Stomach (tissue), 9 donors: ENCODE results near the gene TECPR1. TPM values are rescaled to one million over a fixed set of nuclear protein-coding genes. Genes with fewer than 3 reads are reported as not detected.

Experiments
- DNase-seq, 2 donors: peaks; one replicate each; pipeline versions ENCODE4 v3.0.0 to v3.0.0-alpha.2; 2013 to 2019
- H3K27ac ChIP-seq, 5 donors: fragments of 200-600 bp in 4 of 5; sonication (generic) in 4 of 5; one replicate each; pipeline ENCODE4 v1.5.1; 2013 to 2019; ENCODE audit warnings: mild to moderate bottlenecking in 1 of 5, moderate library complexity in 1 of 5
- H3K27me3 ChIP-seq, 3 donors: fragments of 200-600 bp; sonication (generic); one replicate each; pipeline ENCODE4 v1.5.1; 2017 to 2019; ENCODE audit warnings: mixed run types in 1 of 3
- H3K36me3 ChIP-seq, 4 donors: fragments of 200-600 bp; sonication (generic); 1 replicate in 3 of 4; 2 replicates in 1 of 4; pipeline ENCODE4 v1.5.1; 2016 to 2019
- H3K4me1 ChIP-seq, 4 donors: fragments of 200-600 bp; sonication (generic); one replicate each; pipeline ENCODE4 v1.5.1; 2016 to 2019
- H3K4me3 ChIP-seq, 4 donors: fragments of 200-600 bp; sonication (generic) in 3 of 4; one replicate each; pipeline ENCODE4 v1.5.1; 2016 to 2019; ENCODE audit warnings: mild to moderate bottlenecking in 1 of 4
- H3K9me3 ChIP-seq, 4 donors: fragments of 200-600 bp; sonication (generic); one replicate each; pipeline ENCODE4 v1.5.1; 2016 to 2019
- CTCF ChIP-seq, 7 experiments: fragments of 450-650 bp in 4 of 7; fragments of 200-600 bp in 3 of 7; sonication (generic) in 3 of 7; IDR thresholded peaks; one replicate each; pipeline ENCODE4 v1.5.1; 2016 to 2019; ENCODE audit warnings: antibody characterized with exemption in 7 of 7, control low read depth in 2 of 7, mild to moderate bottlenecking in 1 of 7
- EP300 ChIP-seq: sonication (generic); formaldehyde crosslinking; IDR thresholded peaks from one replicate; pipeline ENCODE4 v1.6.1; 2017; ENCODE audit warnings: antibody characterized with exemption
- POLR2A ChIP-seq, 4 donors: fragments of 450-650 bp; IDR thresholded peaks; one replicate each; pipeline ENCODE4 v1.6.1; 2016; ENCODE audit warnings: antibody characterized with exemption in 4 of 4, control low read depth in 2 of 4, mild to moderate bottlenecking in 1 of 4, moderate library complexity in 1 of 4
- POLR2AphosphoS5 ChIP-seq, 3 donors: sonication (generic); formaldehyde crosslinking; IDR thresholded peaks; one replicate each; pipeline ENCODE4 v1.6.1; 2016; ENCODE audit warnings: antibody characterized with exemption in 3 of 3
- WGBS, 5 donors: extraction: QIAGEN DNeasy Blood & Tissue Kit in 3 of 5; methylation state at CpG; one replicate each; pipeline versions ENCODE4 v1.1.5 to v1.1.7; 2013 to 2018; 5-methylcytosine and 5-hydroxymethylcytosine counted together
- intact Hi-C: fragments of 100-400 bp; cut with DNase I; formaldehyde crosslinking; loops from one replicate; pipeline ENCODE4 v1.15.1; 2023; ENCODE audit warnings: low total_unique reads
- polyA plus RNA-seq, 3 donors: library from polyadenylated mRNA; stranded (reverse); fragments of 200-250 nt; gene quantifications; one replicate each; pipeline ENCODE4 v1.2.3, GENCODE V29; 2013
- total RNA-seq, 5 donors: library from RNA; depleted of rRNA; stranded (reverse); fragments of >200 nt; gene quantifications; one replicate each; pipeline versions ENCODE4 v1.1.0 to v1.2.3, GENCODE V29; 2014 to 2016
- donor health status: healthy with polysubstance abuse.
- donor health status: Bipolar disorder and iron deficiency.
- donor health status: healthy.

Gene TECPR1
- total and polyA plus RNA-seq, 8 donors: 8.8 to 70.7 (median 28.8) TPM

GRCh38 chr7:98170966-98171365, 81.1 kb downstream of the TECPR1 start:
- Histone ChIP-seq H3K36me3 (peaks cover 8 to 40% (median 33%) of the 10 kb centered on the region in 4 donors), H3K27ac (peak overlapping the region; percentile 36 to 77 (median 42)), H3K4me1 (peaks cover 18 to 61% (median 38%) of the 10 kb centered on the region in 4 donors), H3K27me3 (no peaks in the 10 kb centered on the region), H3K9me3 (no peaks in the 10 kb centered on the region), H3K4me3 (no peak overlapping the region)
- WGBS, 5 donors: 78 to 90% (median 81%) methylated on average over 8 of the region's 8 CpGs
- no peak for DNase-seq
- TF ChIP-seq CTCF (IDR thresholded peaks at IDR 0.05): no peak
- no peak for TF ChIP-seq POLR2AphosphoS5 (IDR thresholded peaks at IDR 0.05)
- TF ChIP-seq POLR2A (IDR thresholded peaks at IDR 0.05): no peak
- TF ChIP-seq EP300: no peak
- intact Hi-C loops: no loop called here

DNA sequence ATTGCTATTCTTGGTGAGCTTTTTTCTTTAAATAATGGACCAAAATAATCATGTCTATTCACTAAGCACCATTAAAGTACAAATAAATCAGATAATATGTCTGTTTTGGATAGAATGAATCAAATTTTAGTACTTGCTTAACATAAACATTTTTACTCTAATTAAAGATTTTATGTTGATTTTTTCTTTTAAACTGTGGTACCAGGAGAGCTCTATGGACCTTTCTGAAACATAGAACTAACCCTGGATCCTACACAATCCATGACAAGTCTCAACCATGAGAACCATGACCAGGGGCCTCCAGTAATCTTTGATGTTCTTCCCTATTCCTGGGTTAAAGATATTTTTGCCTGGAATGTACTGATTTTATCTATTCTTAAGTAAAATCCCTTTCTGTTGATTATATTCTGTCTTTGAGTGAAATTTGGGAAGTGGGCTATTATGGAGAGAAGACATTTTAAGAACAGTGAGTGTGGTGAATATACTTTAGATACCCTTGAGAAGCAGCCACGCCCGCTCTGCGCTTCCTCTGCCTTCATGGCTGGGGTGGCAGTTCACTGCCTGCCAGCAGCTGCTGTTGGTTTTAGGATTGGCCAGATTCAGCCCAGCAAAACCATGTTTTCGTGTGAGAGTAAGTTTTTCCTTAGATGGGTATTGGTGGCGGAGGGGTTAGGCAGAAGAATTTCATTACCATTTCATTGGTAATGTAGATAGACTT, 83.0 kb downstream of the TECPR1 start:
- intact Hi-C loops: loop anchor here (5.0 kb wide), 2 partner anchors 62 to 147 kb away; partner anchors contain the start of gene LMTK2
- DNase-seq: no peak
- no peak overlapping the region for H3K4me3 ChIP-seq
- peaks cover 6 to 22% (median 16%) of the 10 kb centered on the region in 4 donors for H3K36me3 ChIP-seq
- 50 to 78% (median 55%) methylated on average over 5 of the region's 5 CpGs for WGBS, 5 donors
- peaks cover 12 to 56% (median 42%) of the 10 kb centered on the region in 4 donors for H3K4me1 ChIP-seq
- no peaks in the 10 kb centered on the region for H3K27me3 ChIP-seq
- H3K9me3 ChIP-seq: no peaks in the 10 kb centered on the region
- H3K27ac ChIP-seq: peak overlapping the region; percentile 16 to 77 (median 36)
- TF ChIP-seq POLR2AphosphoS5 (IDR thresholded peaks at IDR 0.05) (no peak), CTCF (IDR thresholded peaks at IDR 0.05) (peak in 1 of 7 experiments; percentile 31)

GRCh38 chr7:98168181-98168903, 83.7 kb downstream of the TECPR1 start:
- Histone ChIP-seq H3K4me1 (peaks cover 7 to 55% (median 42%) of the 10 kb centered on the region in 4 donors), H3K27ac (no peak overlapping the region), H3K9me3 (no peaks in the 10 kb centered on the region), H3K36me3 (peaks cover 6 to 22% (median 16%) of the 10 kb centered on the region in 4 donors), H3K4me3 (no peak overlapping the region), H3K27me3 (no peaks in the 10 kb centered on the region)
- WGBS, 5 donors: 60 to 65% (median 60%) methylated on average over 17 of the region's 17 CpGs
- TF ChIP-seq CTCF (IDR thresholded peaks at IDR 0.05) (peak in 5 of 7 experiments; percentile 55 to 82 (median 81)), POLR2AphosphoS5 (IDR thresholded peaks at IDR 0.05) (peak in 1 of 3 donors; percentile 45), EP300 (no peak)
- DNase-seq: peak; percentile 73 to 89
- intact Hi-C loops: loop anchor here (5.0 kb wide), 2 partner anchors 61 to 146 kb away; partner anchors contain the start of gene LMTK2

DNA sequence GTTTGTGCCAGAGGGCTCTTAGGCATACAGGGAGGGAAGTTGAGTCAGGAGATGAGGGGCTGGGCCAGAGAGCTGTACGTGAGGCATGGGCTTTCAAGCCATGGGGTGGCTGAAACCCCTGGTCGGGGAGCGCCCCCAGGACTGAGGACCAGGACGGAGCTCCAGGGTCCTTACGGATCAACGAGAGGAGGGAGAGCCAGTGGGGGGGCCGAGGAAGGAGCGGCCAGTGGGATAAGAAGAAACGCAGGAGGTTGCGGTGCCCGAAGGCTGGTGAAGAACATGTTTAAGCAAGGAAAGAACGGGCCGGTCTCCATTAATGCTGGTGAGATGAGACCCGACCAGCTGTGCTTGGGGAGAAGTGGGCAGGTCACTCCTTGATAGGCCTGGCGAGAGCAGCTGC, 84.4 kb downstream of the TECPR1 start:
- peaks cover 7 to 57% (median 41%) of the 10 kb centered on the region in 4 donors for H3K4me1 ChIP-seq
- no peak for DNase-seq
- intact Hi-C loops: loop anchor here (5.0 kb wide), 2 partner anchors 60 to 145 kb away; partner anchors contain the start of gene LMTK2
- H3K27me3 ChIP-seq: no peaks in the 10 kb centered on the region
- H3K36me3 ChIP-seq: peaks cover 6 to 18% (median 14%) of the 10 kb centered on the region in 4 donors
- no peak for TF ChIP-seq POLR2A (IDR thresholded peaks at IDR 0.05)
- TF ChIP-seq POLR2AphosphoS5 (IDR thresholded peaks at IDR 0.05): no peak
- no peak for TF ChIP-seq EP300
- WGBS, 5 donors: 92 to 95% (median 94%) methylated on average over 15 of the region's 15 CpGs
- no peaks in the 10 kb centered on the region for H3K9me3 ChIP-seq
- H3K4me3 ChIP-seq: no peak overlapping the region
- no peak overlapping the region for H3K27ac ChIP-seq
